ENCODE measurements around the gene LRRC49.

GRCh38 chr15:71080166-71080565 is 187.5 kb downstream of the LRRC49 start:
- TF ChIP-seq CTCF (conservative IDR thresholded peaks at IDR 0.05 in 1 of 2, IDR thresholded peaks at IDR 0.05 in 1 of 2; ENCODE audit: extremely low read depth in 1 of 2, insufficient read depth in 1 of 2, low read depth in 1 of 2, low read length in 2 of 2) (no peak), EZH2 (IDR thresholded peaks at IDR 0.05; ENCODE audit: borderline replicate concordance, low read length) (no peak)
